Neuronal stem cell (in vitro differentiated cells): ENCODE results near the gene SCGB1D4. TPM values are rescaled to one million over a fixed set of nuclear protein-coding genes. Genes with fewer than 3 reads are reported as not detected.
"Not testable (repeated sequence)": the region's sequence is repeated elsewhere in the genome, so short reads cannot be mapped to it uniquely, and the experiment has no call there.

Experiments
- DNase-seq: peaks from one replicate; pipeline ENCODE4 v3.0.0-alpha.2; 2013; ENCODE audit warnings: low spot score
- H2AFZ ChIP-seq: one replicate; pipeline ENCODE4 v1.6.1; 2013; ENCODE audit warnings: mild to moderate bottlenecking, low read length, inconsistent platforms
- H2AK5ac ChIP-seq: 2 replicates; pipeline ENCODE4 v1.6.1; 2013; ENCODE audit warnings: low read depth, mild to moderate bottlenecking, inconsistent platforms, low read length, moderate library complexity, mixed read lengths
- H2BK120ac ChIP-seq: 2 replicates; pipeline ENCODE4 v1.6.1; 2013; ENCODE audit warnings: low read depth, mild to moderate bottlenecking, inconsistent platforms, low read length, moderate library complexity, mixed read lengths
- H2BK12ac ChIP-seq: one replicate; pipeline ENCODE4 v1.6.1; 2013; ENCODE audit warnings: low read length, inconsistent platforms
- H2BK15ac ChIP-seq: 2 replicates; pipeline ENCODE4 v1.6.1; 2013; ENCODE audit warnings: mild to moderate bottlenecking, low read length, inconsistent platforms, mixed read lengths
- H2BK5ac ChIP-seq: one replicate; pipeline ENCODE4 v1.6.1; 2013; ENCODE audit warnings: inconsistent platforms, mild to moderate bottlenecking, low read length, moderate library complexity
- H3K14ac ChIP-seq: one replicate; pipeline ENCODE4 v1.6.1; 2013; ENCODE audit warnings: low read length, inconsistent platforms
- H3K18ac ChIP-seq: 2 replicates; pipeline ENCODE4 v1.6.1; 2013; ENCODE audit warnings: low read length, inconsistent platforms
- H3K23ac ChIP-seq: 2 replicates; pipeline ENCODE4 v1.6.1; 2013; ENCODE audit warnings: low read depth, mild to moderate bottlenecking, mixed read lengths, low read length, inconsistent platforms; ENCODE audit not compliant: poor library complexity
- H3K27ac ChIP-seq: replicated peaks from 3 replicates; pipeline ENCODE4 v1.5.1; 2013; ENCODE audit warnings: low read length, inconsistent platforms
- H3K27me3 ChIP-seq, 3 experiments: 2 replicates each; pipeline ENCODE4 v1.6.1; 2013; ENCODE audit warnings: low read length in 3 of 3, mild to moderate bottlenecking in 2 of 3, inconsistent platforms in 1 of 3, low read depth in 1 of 3, mixed read lengths in 1 of 3, moderate library complexity in 1 of 3; ENCODE audit not compliant: control insufficient read depth in 3 of 3, insufficient read depth in 3 of 3
- H3K36me3 ChIP-seq, 2 donors: replicated peaks in 1 of 2; 2 replicates each; pipeline ENCODE4 v1.6.1; 2013; ENCODE audit warnings: low read length in 2 of 2; ENCODE audit not compliant: control insufficient read depth in 2 of 2, insufficient read depth in 2 of 2
- H3K4ac ChIP-seq: 2 replicates; pipeline ENCODE4 v1.6.1; 2013; ENCODE audit warnings: inconsistent platforms, mild to moderate bottlenecking, low read length, moderate library complexity
- H3K4me1 ChIP-seq, 2 donors: 1 replicate in 1 of 2; 2 replicates in 1 of 2; pipeline ENCODE4 v1.6.1; 2013; ENCODE audit warnings: low read length in 2 of 2, low read depth in 1 of 2; ENCODE audit not compliant: control insufficient read depth in 2 of 2, insufficient read depth in 1 of 2
- H3K4me2 ChIP-seq: one replicate; pipeline ENCODE4 v1.6.1; 2013; ENCODE audit warnings: mild to moderate bottlenecking, low read length, inconsistent platforms; ENCODE audit not compliant: insufficient read depth, poor library complexity, severe bottlenecking
- H3K4me3 ChIP-seq, 2 donors: 2 replicates each; pipeline ENCODE4 v1.5.1; 2013; ENCODE audit warnings: low read length in 2 of 2, mild to moderate bottlenecking in 2 of 2, inconsistent platforms in 1 of 2, moderate library complexity in 1 of 2
- H3K79me1 ChIP-seq: one replicate; pipeline ENCODE4 v1.6.1; 2013; ENCODE audit warnings: low read depth, mild to moderate bottlenecking, inconsistent platforms, low read length, moderate library complexity
- H3K9ac ChIP-seq: one replicate; pipeline ENCODE4 v1.6.1; 2013; ENCODE audit warnings: mild to moderate bottlenecking, low read depth, low read length, inconsistent platforms; ENCODE audit not compliant: poor library complexity
- H3K9me3 ChIP-seq, 2 donors: replicated peaks in 1 of 2; 2 replicates each; pipeline versions ENCODE3 to v1.6.1; 2013; ENCODE audit warnings: low read length in 2 of 2, mild to moderate bottlenecking in 2 of 2, inconsistent platforms in 1 of 2, low read depth in 1 of 2, mixed read lengths in 1 of 2, moderate library complexity in 1 of 2; ENCODE audit not compliant: control insufficient read depth in 2 of 2, insufficient read depth in 1 of 2
- H4K8ac ChIP-seq: one replicate; pipeline ENCODE4 v1.6.1; 2013; ENCODE audit warnings: low read depth, mild to moderate bottlenecking, inconsistent platforms, low read length, moderate library complexity
- H4K91ac ChIP-seq: one replicate; pipeline ENCODE4 v1.6.1; 2013; ENCODE audit warnings: low read length, low read depth, mild to moderate bottlenecking, inconsistent platforms; ENCODE audit not compliant: poor library complexity
- WGBS, 2 donors: extraction: QIAGEN DNeasy Blood & Tissue Kit; methylation state at CpG; one replicate each; pipeline ENCODE4 v1.1.7; 2013; ENCODE audit warnings: missing lambda C conversion rate in 2 of 2, mixed read lengths in 1 of 2; ENCODE audit not compliant: insufficient read length in 2 of 2, insufficient replicate concordance in 1 of 2; ENCODE audit errors: extremely low coverage in 2 of 2; 5-methylcytosine and 5-hydroxymethylcytosine counted together
- polyA plus RNA-seq, 2 experiments: library from polyadenylated mRNA; stranded (reverse); fragments of 200-250 nt; gene quantifications; one replicate each; pipeline ENCODE4 v1.2.3, GENCODE V29; 2013

Gene SCGB1D4, protein sequence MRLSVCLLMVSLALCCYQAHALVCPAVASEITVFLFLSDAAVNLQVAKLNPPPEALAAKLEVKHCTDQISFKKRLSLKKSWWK
- not detected for polyA plus RNA-seq (2013, experiment 1 of 2)
- polyA plus RNA-seq (2013, experiment 2 of 2), result not detected

GRCh38 chr11:62298975-62299374 is at the start of gene SCGB1D4:
Gene SCGB1D4, minus strand, starts transcription at chr11:62299075. Its CDS starts 65 bp downstream, at chr11:62299010.
- no peak within 1 kb of the TSS for H4K8ac ChIP-seq
- DNase-seq, result no peak
- H3K18ac ChIP-seq, result no peak within 1 kb of the TSS
- H2BK5ac ChIP-seq, result no peak within 1 kb of the TSS
- peaks cover 0 to 7% (median 0%) of the 10 kb centered on the region in 3 experiments for H3K27me3 ChIP-seq
- H3K4ac ChIP-seq, result no peak within 1 kb of the TSS
- no peak within 1 kb of the TSS for H4K91ac ChIP-seq
- no peak within 1 kb of the TSS for H2BK120ac ChIP-seq
- no peak within 1 kb of the TSS for H3K23ac ChIP-seq
- H3K27ac ChIP-seq, result no peak within 1 kb of the TSS
- no peak within 1 kb of the TSS for H3K4me3 ChIP-seq
- no peak within 1 kb of the TSS for H2BK12ac ChIP-seq
- H3K4me2 ChIP-seq, result no peak within 1 kb of the TSS
- no peaks in the 10 kb centered on the region for H3K4me1 ChIP-seq
- H3K14ac ChIP-seq, result peak within 1 kb of the TSS; percentile 63
- no peak within 1 kb of the TSS for H3K9ac ChIP-seq
- H3K36me3 ChIP-seq, result no peaks in the 10 kb centered on the region
- no peak within 1 kb of the TSS for H2BK15ac ChIP-seq
- no peak within 1 kb of the TSS for H2AK5ac ChIP-seq
- WGBS, 2 donors, result no CpG with 5 or more reads among the region's 7 CpGs
- H2AFZ ChIP-seq, result no peak within 1 kb of the TSS
- no peaks in the 10 kb centered on the region for H3K9me3 ChIP-seq
- no peaks in the 10 kb centered on the region for H3K79me1 ChIP-seq

GRCh38 chr11:62345861-62346260 is 47.0 kb upstream of the SCGB1D4 start:
- Histone ChIP-seq H2BK12ac (no peak overlapping the region), H3K27ac (no peak overlapping the region), H3K18ac (no peak overlapping the region), H2BK120ac (no peak overlapping the region), H2AK5ac (no peak overlapping the region), H3K27me3 (no peaks in the 10 kb centered on the region), H2BK15ac (no peak overlapping the region), H3K9me3 (no peaks in the 10 kb centered on the region), H4K8ac (no peak overlapping the region), H2BK5ac (no peak overlapping the region), H3K36me3 (peaks cover 0 to 2% of the 10 kb centered on the region in 2 donors), H3K4me3 (no peak overlapping the region), H3K79me1 (no peaks in the 10 kb centered on the region), H3K4ac (no peak overlapping the region), H4K91ac (no peak overlapping the region), H3K23ac (no peak overlapping the region), H3K4me1 (no peaks in the 10 kb centered on the region), H3K14ac (no peak overlapping the region), H3K4me2 (no peak overlapping the region), H2AFZ (no peak overlapping the region), H3K9ac (no peak overlapping the region)
- no peak for DNase-seq
- WGBS, 2 donors, result no CpG with 5 or more reads among the region's 6 CpGs

DNA sequence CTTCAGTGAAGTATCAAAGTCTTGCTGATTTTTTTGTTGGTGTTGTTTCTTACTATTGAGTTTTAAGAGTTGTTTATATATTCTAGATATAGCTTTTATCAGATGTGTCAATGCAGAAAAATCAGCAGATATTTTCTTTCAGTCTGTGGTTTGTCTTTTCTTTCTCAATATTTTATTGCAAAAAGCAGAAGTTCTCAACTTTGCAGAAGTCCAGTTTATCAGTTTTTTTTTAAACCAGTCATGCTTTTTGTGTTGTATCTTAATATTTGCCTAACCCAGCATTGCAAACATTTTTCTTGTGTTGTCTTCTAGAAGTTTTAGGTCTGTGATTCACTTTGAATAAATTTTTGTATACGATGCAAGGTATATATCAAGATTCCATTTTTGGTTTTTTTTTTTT is 45.3 kb upstream of the SCGB1D4 start:
- no peak overlapping the region for H2BK12ac ChIP-seq
- H3K79me1 ChIP-seq, result no peaks in the 10 kb centered on the region
- no peak overlapping the region for H3K4me2 ChIP-seq
- no peak overlapping the region for H2BK5ac ChIP-seq
- DNase-seq, result no peak
- WGBS, 2 donors, result no CpG with 5 or more reads among the region's 1 CpG
- no peak overlapping the region for H4K8ac ChIP-seq
- H3K4ac ChIP-seq, result no peak overlapping the region
- no peak overlapping the region for H2AK5ac ChIP-seq
- H4K91ac ChIP-seq, result no peak overlapping the region
- no peaks in the 10 kb centered on the region for H3K27me3 ChIP-seq
- H3K18ac ChIP-seq, result no peak overlapping the region
- H3K36me3 ChIP-seq, result peaks cover 0 to 3% of the 10 kb centered on the region in 2 donors
- no peak overlapping the region for H3K4me3 ChIP-seq
- no peak overlapping the region for H3K9ac ChIP-seq
- no peak overlapping the region for H2BK120ac ChIP-seq
- H3K27ac ChIP-seq, result no peak overlapping the region
- no peak overlapping the region for H2AFZ ChIP-seq
- H2BK15ac ChIP-seq, result no peak overlapping the region
- no peak overlapping the region for H3K14ac ChIP-seq
- H3K9me3 ChIP-seq, result no peaks in the 10 kb centered on the region
- H3K4me1 ChIP-seq, result no peaks in the 10 kb centered on the region
- no peak overlapping the region for H3K23ac ChIP-seq

DNA sequence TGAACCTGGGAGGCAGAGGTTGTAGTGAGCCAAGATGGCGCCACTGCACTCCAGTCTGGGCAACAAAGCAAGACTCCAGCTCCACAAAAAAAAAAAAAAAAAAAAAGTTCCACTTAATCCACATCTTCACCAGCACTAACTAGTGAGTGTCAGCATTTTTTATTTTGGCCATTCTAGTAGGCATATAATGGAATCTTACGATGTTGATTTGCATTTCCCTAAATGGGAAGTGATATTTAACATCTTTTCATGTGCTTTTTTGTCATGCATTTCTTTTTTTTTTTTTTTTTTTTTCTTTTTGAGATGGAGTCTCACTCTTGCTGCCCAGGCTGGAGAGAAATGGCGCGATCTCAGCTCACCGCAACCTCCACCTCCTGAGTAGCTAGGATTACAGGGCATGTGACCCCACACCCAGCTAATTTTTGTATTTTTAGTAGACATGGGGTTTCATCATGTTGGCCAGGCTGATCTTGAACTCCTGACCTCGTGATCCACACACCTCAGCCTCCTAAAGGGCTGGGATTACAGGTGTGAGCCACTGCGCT is 44.8 kb upstream of the SCGB1D4 start:
- not testable (repeated sequence) for H3K4me3 ChIP-seq, H2BK5ac ChIP-seq, H3K4ac ChIP-seq, H2BK12ac ChIP-seq, H3K27ac ChIP-seq, H2BK120ac ChIP-seq, H3K9ac ChIP-seq, H3K14ac ChIP-seq, H3K9me3 ChIP-seq, H2AK5ac ChIP-seq, DNase-seq, H3K36me3 ChIP-seq, H3K79me1 ChIP-seq, H3K23ac ChIP-seq, H2AFZ ChIP-seq, H2BK15ac ChIP-seq, H3K18ac ChIP-seq, H3K4me2 ChIP-seq, H3K4me1 ChIP-seq, H4K91ac ChIP-seq, H3K27me3 ChIP-seq, H4K8ac ChIP-seq
- WGBS, 2 donors, result no CpG with 5 or more reads among the region's 7 CpGs
